ENCODE measurements around the gene SYNCRIP. TPM values are rescaled to one million over a fixed set of nuclear protein-coding genes. Genes with fewer than 3 reads are reported as not detected.
"Not testable (repeated sequence)": the region's sequence is repeated elsewhere in the genome, so short reads cannot be mapped to it uniquely, and the experiment has no call there.

Gene SYNCRIP
- total RNA-seq, 1 experiment from 2014 or later = 221 TPM

GRCh38 chr6:85568411-85568810 lies 74.3 kb downstream of the SYNCRIP start:
- Histone ChIP-seq H3K27me3 (replicated peaks; ENCODE audit: insufficient read depth, low read depth, low read length, poor library complexity) (no peaks in the 10 kb centered on the region), H3K4me3 (ENCODE audit: low read depth, low read length, poor library complexity, severe bottlenecking) (no peak overlapping the region), H3K4me1 (ENCODE audit: insufficient read depth, low read length, poor library complexity, severe bottlenecking) (no peaks in the 10 kb centered on the region), H3K9me3 (ENCODE audit: low read depth, low read length, poor library complexity, severe bottlenecking) (no peaks in the 10 kb centered on the region), H3K36me3 (ENCODE audit: insufficient read depth, low read length, poor library complexity, severe bottlenecking) (no peaks in the 10 kb centered on the region), H3K27ac (ENCODE audit: low read depth, low read length, poor library complexity, severe bottlenecking) (no peak overlapping the region)
- DNase-seq (ENCODE audit: low spot score) = no peak
- BruUV-seq (replicated peaks) = no TSS peak
- ChIA-PET CTCF (no interaction called here), POLR2A (ENCODE audit: low non-redundant PET) (no interaction called here)
- intact Hi-C loops (cut with micrococcal nuclease; ENCODE audit: unreplicated experiment) = loop anchor here (5.0 kb wide), 1 partner anchor 166 kb away; no protein-coding TSS in a partner anchor
- no peak for TF ChIP-seq EZH2 (IDR thresholded peaks at IDR 0.05; ENCODE audit: borderline replicate concordance, low read depth, low read length, poor library complexity, severe bottlenecking)
- TF ChIP-seq CTCF (conservative IDR thresholded peaks at IDR 0.05; ENCODE audit: low read depth, low read length) = no peak

- TF ChIP-seq EZH2 (IDR thresholded peaks at IDR 0.05; ENCODE audit: borderline replicate concordance, low read depth, low read length, poor library complexity, severe bottlenecking) (no peak), CTCF (conservative IDR thresholded peaks at IDR 0.05; ENCODE audit: low read depth, low read length) (no peak)
- intact Hi-C loops (cut with micrococcal nuclease; ENCODE audit: unreplicated experiment) = loop anchor here (1.0 to 5.0 kb wide), 2 partner anchors 17 to 163 kb away; no protein-coding TSS in a partner anchor
- DNase-seq (ENCODE audit: low spot score) = no peak
- H3K36me3 ChIP-seq (ENCODE audit: insufficient read depth, low read length, poor library complexity, severe bottlenecking) = no peaks in the 10 kb centered on the region
- no peak overlapping the region for H3K27ac ChIP-seq (ENCODE audit: low read depth, low read length, poor library complexity, severe bottlenecking)
- ChIA-PET POLR2A (ENCODE audit: low non-redundant PET) (no interaction called here), CTCF (no interaction called here)
- no TSS peak for BruUV-seq (replicated peaks)
- no peak overlapping the region for H3K4me3 ChIP-seq (ENCODE audit: low read depth, low read length, poor library complexity, severe bottlenecking)
- H3K4me1 ChIP-seq (ENCODE audit: insufficient read depth, low read length, poor library complexity, severe bottlenecking) = no peaks in the 10 kb centered on the region
- no peaks in the 10 kb centered on the region for H3K27me3 ChIP-seq (replicated peaks; ENCODE audit: insufficient read depth, low read depth, low read length, poor library complexity)
- no peaks in the 10 kb centered on the region for H3K9me3 ChIP-seq (ENCODE audit: low read depth, low read length, poor library complexity, severe bottlenecking)
Observed at GRCh38 chr6:85565736-85566135, 77.0 kb downstream of the SYNCRIP start.

GRCh38 chr6:85564223-85564622 lies 78.5 kb downstream of the SYNCRIP start:
- H3K9me3 ChIP-seq (ENCODE audit: low read depth, low read length, poor library complexity, severe bottlenecking); DNase-seq (ENCODE audit: low spot score); H3K36me3 ChIP-seq (ENCODE audit: insufficient read depth, low read length, poor library complexity, severe bottlenecking); CTCF ChIA-PET; BruUV-seq (replicated peaks); H3K27me3 ChIP-seq (replicated peaks; ENCODE audit: insufficient read depth, low read depth, low read length, poor library complexity); POLR2A ChIA-PET (ENCODE audit: low non-redundant PET); H3K4me3 ChIP-seq (ENCODE audit: low read depth, low read length, poor library complexity, severe bottlenecking); intact Hi-C loops (cut with micrococcal nuclease; ENCODE audit: unreplicated experiment); H3K27ac ChIP-seq (ENCODE audit: low read depth, low read length, poor library complexity, severe bottlenecking); H3K4me1 ChIP-seq (ENCODE audit: insufficient read depth, low read length, poor library complexity, severe bottlenecking): not testable (repeated sequence)

Other genes starting within 250 kb of the SYNCRIP start
- 26.0 and 32.7 TPM in 2 replicates for gene NT5E, start 192.8 kb downstream of the SYNCRIP start, total RNA-seq (2021)
- 30.4 and 36.3 TPM in 2 replicates for gene SNX14, start 49.0 kb downstream of the SYNCRIP start, total RNA-seq (2021)